ENCODE results near the gene AMBRA1. TPM values are rescaled to one million over a fixed set of nuclear protein-coding genes. Genes with fewer than 3 reads are reported as not detected.

Gene AMBRA1
- total and polyA plus RNA-seq, 2 of the 8 experiments (the other 6 are each of a cell fraction or from before 2014, with no cell fraction given), result 14.2 to 37.4 TPM

DNA sequence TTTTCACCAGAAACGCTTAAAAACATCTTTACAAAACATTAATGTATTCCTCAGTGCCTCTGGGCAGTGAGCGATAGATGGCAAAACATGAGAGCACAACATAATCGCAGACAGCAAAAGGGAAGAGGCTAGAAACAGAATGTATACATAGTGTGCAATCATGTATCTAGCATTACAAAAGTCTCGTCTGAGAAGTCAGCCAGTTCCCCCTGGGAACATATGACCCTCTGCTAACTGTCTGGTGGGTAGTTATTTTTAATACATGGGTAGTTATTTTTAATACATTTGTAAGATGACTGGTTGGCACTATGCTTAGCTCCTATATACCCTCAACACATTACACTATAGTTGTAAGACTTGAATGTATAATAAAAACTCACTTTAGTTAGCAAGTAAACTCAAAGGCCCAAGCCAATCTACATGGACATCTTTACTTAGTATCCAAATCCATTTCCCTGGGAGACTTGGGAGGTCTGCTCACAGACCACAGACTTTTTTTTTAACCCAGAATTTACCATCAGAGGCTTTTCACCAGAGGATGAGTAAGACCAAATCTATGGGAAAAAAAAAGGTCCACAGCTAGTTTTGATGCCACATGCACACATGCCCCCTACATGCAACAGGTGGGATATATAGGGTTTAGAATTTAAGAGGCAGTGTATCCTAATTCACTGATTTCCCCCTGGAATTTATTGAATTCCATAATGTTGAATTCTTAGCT, 71.7 kb downstream of the AMBRA1 start:
- H3K79me2 ChIP-seq (ENCODE audit: control insufficient read depth in 1 of 2, insufficient read depth in 2 of 2, low read length in 2 of 2), result peaks cover 0 to 60% of the 10 kb centered on the region in 2 experiments; a peak in 2 of 4 replicates
- TF ChIP-seq RAD21 (IDR thresholded peaks at IDR 0.05 in 1 of 2, conservative IDR thresholded peaks at IDR 0.05 in 1 of 2; ENCODE audit: low read depth in 2 of 2, low read length in 2 of 2), result peak; percentile 35 to 48
- TF ChIP-seq, protein P1, sequence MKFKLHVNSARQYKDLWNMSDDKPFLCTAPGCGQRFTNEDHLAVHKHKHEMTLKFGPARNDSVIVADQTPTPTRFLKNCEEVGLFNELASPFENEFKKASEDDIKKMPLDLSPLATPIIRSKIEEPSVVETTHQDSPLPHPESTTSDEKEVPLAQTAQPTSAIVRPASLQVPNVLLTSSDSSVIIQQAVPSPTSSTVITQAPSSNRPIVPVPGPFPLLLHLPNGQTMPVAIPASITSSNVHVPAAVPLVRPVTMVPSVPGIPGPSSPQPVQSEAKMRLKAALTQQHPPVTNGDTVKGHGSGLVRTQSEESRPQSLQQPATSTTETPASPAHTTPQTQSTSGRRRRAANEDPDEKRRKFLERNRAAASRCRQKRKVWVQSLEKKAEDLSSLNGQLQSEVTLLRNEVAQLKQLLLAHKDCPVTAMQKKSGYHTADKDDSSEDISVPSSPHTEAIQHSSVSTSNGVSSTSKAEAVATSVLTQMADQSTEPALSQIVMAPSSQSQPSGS (IDR thresholded peaks at IDR 0.05; ENCODE audit: low read length), result no peak
- TF ChIP-seq, protein P2, sequence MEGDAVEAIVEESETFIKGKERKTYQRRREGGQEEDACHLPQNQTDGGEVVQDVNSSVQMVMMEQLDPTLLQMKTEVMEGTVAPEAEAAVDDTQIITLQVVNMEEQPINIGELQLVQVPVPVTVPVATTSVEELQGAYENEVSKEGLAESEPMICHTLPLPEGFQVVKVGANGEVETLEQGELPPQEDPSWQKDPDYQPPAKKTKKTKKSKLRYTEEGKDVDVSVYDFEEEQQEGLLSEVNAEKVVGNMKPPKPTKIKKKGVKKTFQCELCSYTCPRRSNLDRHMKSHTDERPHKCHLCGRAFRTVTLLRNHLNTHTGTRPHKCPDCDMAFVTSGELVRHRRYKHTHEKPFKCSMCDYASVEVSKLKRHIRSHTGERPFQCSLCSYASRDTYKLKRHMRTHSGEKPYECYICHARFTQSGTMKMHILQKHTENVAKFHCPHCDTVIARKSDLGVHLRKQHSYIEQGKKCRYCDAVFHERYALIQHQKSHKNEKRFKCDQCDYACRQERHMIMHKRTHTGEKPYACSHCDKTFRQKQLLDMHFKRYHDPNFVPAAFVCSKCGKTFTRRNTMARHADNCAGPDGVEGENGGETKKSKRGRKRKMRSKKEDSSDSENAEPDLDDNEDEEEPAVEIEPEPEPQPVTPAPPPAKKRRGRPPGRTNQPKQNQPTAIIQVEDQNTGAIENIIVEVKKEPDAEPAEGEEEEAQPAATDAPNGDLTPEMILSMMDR (IDR thresholded peaks at IDR 0.05; ENCODE audit: control extremely low read depth in 1 of 3, insufficient read depth in 1 of 3, low read depth in 1 of 3, low read length in 3 of 3), result peak in 2 of 3 experiments; percentile 28 to 37; a peak in 2 of 4 replicates
- no peak overlapping the region for H4K8ac ChIP-seq (ENCODE audit: extremely low read depth, insufficient read depth, low read length)
- no peaks in the 10 kb centered on the region for H3K23me2 ChIP-seq (ENCODE audit: low read depth, low read length)
- no peak overlapping the region for H2BK5ac ChIP-seq (ENCODE audit: low read depth, low read length)
- ChIA-PET POLR2A (ENCODE audit: partially characterized antibody) (interaction anchor here (0.9 kb wide), 1 partner anchor 129 kb away, joined by 3 read pairs; no protein-coding TSS in a partner anchor), CTCF (ENCODE audit: partially characterized antibody) (interaction anchor here (0.6 to 1.8 kb wide), 25 partner anchors 8 to 167 kb away, joined by 3 to 7 read pairs (median 4); no protein-coding TSS in a partner anchor)
- H2BK20ac ChIP-seq (ENCODE audit: low read length), result no peak overlapping the region
- no peak overlapping the region for H3K27ac ChIP-seq (ENCODE audit: low read depth, low read length)
- no peak overlapping the region for H3K18ac ChIP-seq (ENCODE audit: extremely low read depth, low read length)
- H3K14ac ChIP-seq (ENCODE audit: insufficient read length), result no peak overlapping the region
- WGBS, 2 experiments (ENCODE audit: extremely low coverage in 1 of 2, insufficient coverage in 1 of 2, insufficient read length in 1 of 2, insufficient replicate concordance in 2 of 2, low coverage in 1 of 2, low lambda C conversion rate in 2 of 2, missing lambda C conversion rate in 1 of 2), result 78% methylated on average over 4 of the region's 4 CpGs; no CpG with 5 or more reads in 1 of the 2 experiments
- no peak overlapping the region for H3K9ac ChIP-seq (replicated peaks in 1 of 4; ENCODE audit: extremely low read depth in 1 of 4, low read depth in 3 of 4, low read length in 3 of 4)
- no peaks in the 10 kb centered on the region for H3K9me3 ChIP-seq (ENCODE audit: insufficient read depth in 2 of 2, low read depth in 1 of 2, low read length in 1 of 2)
- no peak overlapping the region for H3K4ac ChIP-seq (replicated peaks; ENCODE audit: insufficient read length, low read depth, low read length)
- H3K36me3 ChIP-seq (ENCODE audit: control insufficient read depth in 2 of 4, insufficient read depth in 4 of 4, low read length in 3 of 4), result no peaks in the 10 kb centered on the region
- H2AFZ ChIP-seq (ENCODE audit: low read length), result no peak overlapping the region
- no peak overlapping the region for H2AK5ac ChIP-seq (ENCODE audit: low read depth, low read length)
- DNase-seq (ENCODE audit: low read depth in 1 of 2, low spot score in 2 of 2) (no peak), FAIRE-seq (no peak)
- no peak overlapping the region for H4K91ac ChIP-seq (replicated peaks; ENCODE audit: insufficient read length, low read length)
- peaks cover 0 to 10% (median 6%) of the 10 kb centered on the region in 4 experiments; a peak in 3 of 7 replicates for H3K4me1 ChIP-seq (replicated peaks in 1 of 4; ENCODE audit: control insufficient read depth in 3 of 4, insufficient read depth in 4 of 4, low read length in 3 of 4)
- no peak overlapping the region for H3K23ac ChIP-seq (ENCODE audit: insufficient read length)
- H3K4me2 ChIP-seq (ENCODE audit: insufficient read depth in 1 of 2, low read depth in 2 of 2, low read length in 2 of 2), result no peak overlapping the region; a peak in 1 of 4 replicates
- H2BK120ac ChIP-seq (replicated peaks; ENCODE audit: low read depth, low read length), result no peak overlapping the region
- peaks cover 2 to 4% of the 10 kb centered on the region in 2 experiments for H4K20me1 ChIP-seq (replicated peaks in 1 of 2; ENCODE audit: control insufficient read depth in 1 of 2, insufficient read depth in 2 of 2, low read length in 2 of 2)
- H2BK12ac ChIP-seq (ENCODE audit: low read depth, low read length), result no peak overlapping the region
- H3K4me3 ChIP-seq (ENCODE audit: extremely low read depth in 1 of 4, insufficient read depth in 2 of 4, low read depth in 3 of 4, low read length in 4 of 4), result no peak overlapping the region
- no peak overlapping the region for H2BK15ac ChIP-seq (ENCODE audit: low read length)
- no peaks in the 10 kb centered on the region; the same call in 1 of the 2 replicates for H3K79me1 ChIP-seq (ENCODE audit: low read depth, low read length)
- H4K5ac ChIP-seq (ENCODE audit: insufficient read length, low read depth, low read length), result no peak overlapping the region
- no peak overlapping the region for H3K56ac ChIP-seq (replicated peaks; ENCODE audit: insufficient read length, low read depth, low read length)
- H3K27me3 ChIP-seq (replicated peaks in 1 of 4; ENCODE audit: control insufficient read depth in 3 of 4, extremely low read depth in 1 of 4, insufficient read depth in 3 of 4, low read length in 3 of 4), result no peaks in the 10 kb centered on the region

Data from H1 (cell line).